Measurements from ENCODE around the gene RAP1GDS1.

Gene RAP1GDS1

GRCh38 chr4:98482847-98483806 lies 221.9 kb downstream of the RAP1GDS1 start:
- H3K4me1 ChIP-seq (ENCODE audit: control insufficient read depth, insufficient read depth, low read length) = no peaks in the 10 kb centered on the region
- H3K36me3 ChIP-seq (ENCODE audit: control insufficient read depth, insufficient read depth, low read length, severe bottlenecking) = no peaks in the 10 kb centered on the region
- no peaks in the 10 kb centered on the region for H3K9me3 ChIP-seq (ENCODE audit: control insufficient read depth, low read length)
- H3K9ac ChIP-seq (ENCODE audit: low read length) = no peak overlapping the region
- DNase-seq (ENCODE audit: low read depth) = peak; percentile 48
- H3K4me3 ChIP-seq (ENCODE audit: low read length) = no peak overlapping the region
- H3K27me3 ChIP-seq (replicated peaks; ENCODE audit: control insufficient read depth, insufficient read depth, low read length) = no peaks in the 10 kb centered on the region

- H3K9ac ChIP-seq (ENCODE audit: low read length) = no peak overlapping the region
- no peaks in the 10 kb centered on the region for H3K9me3 ChIP-seq (ENCODE audit: control insufficient read depth, low read length)
- no peaks in the 10 kb centered on the region for H3K27me3 ChIP-seq (replicated peaks; ENCODE audit: control insufficient read depth, insufficient read depth, low read length)
- no peaks in the 10 kb centered on the region for H3K4me1 ChIP-seq (ENCODE audit: control insufficient read depth, insufficient read depth, low read length)
- no peaks in the 10 kb centered on the region for H3K36me3 ChIP-seq (ENCODE audit: control insufficient read depth, insufficient read depth, low read length, severe bottlenecking)
- DNase-seq (ENCODE audit: low read depth) = no peak
- H3K4me3 ChIP-seq (ENCODE audit: low read length) = no peak overlapping the region
Measured at GRCh38 chr4:98484031-98484430, 222.8 kb downstream of the RAP1GDS1 start.

- no peak for DNase-seq (ENCODE audit: low read depth)
- Histone ChIP-seq H3K27me3 (replicated peaks; ENCODE audit: control insufficient read depth, insufficient read depth, low read length) (no peaks in the 10 kb centered on the region), H3K9ac (ENCODE audit: low read length) (no peak overlapping the region), H3K4me3 (ENCODE audit: low read length) (no peak overlapping the region), H3K9me3 (ENCODE audit: control insufficient read depth, low read length) (no peaks in the 10 kb centered on the region), H3K36me3 (ENCODE audit: control insufficient read depth, insufficient read depth, low read length, severe bottlenecking) (no peaks in the 10 kb centered on the region), H3K4me1 (ENCODE audit: control insufficient read depth, insufficient read depth, low read length) (no peaks in the 10 kb centered on the region)
Measured at GRCh38 chr4:98485816-98486345, 224.7 kb downstream of the RAP1GDS1 start.

GRCh38 chr4:98490251-98490650 lies 229.1 kb downstream of the RAP1GDS1 start:
- Histone ChIP-seq H3K36me3 (ENCODE audit: control insufficient read depth, insufficient read depth, low read length, severe bottlenecking) (no peaks in the 10 kb centered on the region), H3K9me3 (ENCODE audit: control insufficient read depth, low read length) (no peaks in the 10 kb centered on the region), H3K9ac (ENCODE audit: low read length) (no peak overlapping the region), H3K27me3 (replicated peaks; ENCODE audit: control insufficient read depth, insufficient read depth, low read length) (no peaks in the 10 kb centered on the region), H3K4me3 (ENCODE audit: low read length) (no peak overlapping the region), H3K4me1 (ENCODE audit: control insufficient read depth, insufficient read depth, low read length) (peaks cover 16% of the 10 kb centered on the region)
- no peak for DNase-seq (ENCODE audit: low read depth)

- Histone ChIP-seq H3K36me3 (ENCODE audit: control insufficient read depth, insufficient read depth, low read length, severe bottlenecking) (no peaks in the 10 kb centered on the region), H3K9ac (ENCODE audit: low read length) (peak overlapping the region; percentile 31), H3K27me3 (replicated peaks; ENCODE audit: control insufficient read depth, insufficient read depth, low read length) (no peaks in the 10 kb centered on the region), H3K4me3 (ENCODE audit: low read length) (no peak overlapping the region), H3K9me3 (ENCODE audit: control insufficient read depth, low read length) (no peaks in the 10 kb centered on the region), H3K4me1 (ENCODE audit: control insufficient read depth, insufficient read depth, low read length) (peaks cover 23% of the 10 kb centered on the region)
- DNase-seq (ENCODE audit: low read depth) = peak; percentile 33
Measured at GRCh38 chr4:98491899-98492559, 230.8 kb downstream of the RAP1GDS1 start.

- DNase-seq (ENCODE audit: low read depth) = no peak
- no peaks in the 10 kb centered on the region for H3K36me3 ChIP-seq (ENCODE audit: control insufficient read depth, insufficient read depth, low read length, severe bottlenecking)
- H3K9ac ChIP-seq (ENCODE audit: low read length) = no peak overlapping the region
Measured at GRCh38 chr4:98493296-98493695, 232.1 kb downstream of the RAP1GDS1 start.

More at GRCh38 chr4:98493296-98493695, 232.1 kb downstream of the RAP1GDS1 start:
- H3K9me3 ChIP-seq (ENCODE audit: control insufficient read depth, low read length) = no peaks in the 10 kb centered on the region
- no peak overlapping the region for H3K4me3 ChIP-seq (ENCODE audit: low read length)
- H3K4me1 ChIP-seq (ENCODE audit: control insufficient read depth, insufficient read depth, low read length) = peaks cover 23% of the 10 kb centered on the region
- H3K27me3 ChIP-seq (replicated peaks; ENCODE audit: control insufficient read depth, insufficient read depth, low read length) = no peaks in the 10 kb centered on the region

Measured in adipocyte (in vitro differentiated cells).